ENCODE measurements around the gene AGAP1.
"Not testable (repeated sequence)": the region's sequence is repeated elsewhere in the genome, so short reads cannot be mapped to it uniquely, and the experiment has no call there.

The AGAP1 gene

GRCh38 chr2:236041616-236042015 lies 547.8 kb downstream of the AGAP1 start:
- no peak for DNase-seq (ENCODE audit: low read depth)

- DNase-seq (ENCODE audit: low read depth), result no peak
These were observed 548.2 kb downstream of the AGAP1 start for GRCh38 chr2:236042087-236042486.

GRCh38 chr2:236044191-236044590 lies 550.3 kb downstream of the AGAP1 start:
- no peak for DNase-seq (ENCODE audit: low read depth)

GRCh38 chr2:236045251-236046235 lies 551.7 kb downstream of the AGAP1 start:
- DNase-seq (ENCODE audit: low read depth), result no peak

- DNase-seq (ENCODE audit: low read depth), result no peak
These were observed 552.9 kb downstream of the AGAP1 start for GRCh38 chr2:236046715-236047114.

- no peak for DNase-seq (ENCODE audit: low read depth)
These were observed 553.3 kb downstream of the AGAP1 start for GRCh38 chr2:236047176-236047575.

- DNase-seq (ENCODE audit: low read depth), result no peak
These were observed 554.2 kb downstream of the AGAP1 start for GRCh38 chr2:236047886-236048540.

- DNase-seq (ENCODE audit: low read depth), result no peak
These were observed 556.1 kb downstream of the AGAP1 start for GRCh38 chr2:236049981-236050380.

- DNase-seq (ENCODE audit: low read depth), result no peak
These were observed 557.5 kb downstream of the AGAP1 start for GRCh38 chr2:236051351-236051750.

GRCh38 chr2:236051806-236052205 lies 558.0 kb downstream of the AGAP1 start:
- DNase-seq (ENCODE audit: low read depth), result no peak

GRCh38 chr2:236052206-236052605 lies 558.4 kb downstream of the AGAP1 start:
- DNase-seq (ENCODE audit: low read depth), result no peak

- no peak for DNase-seq (ENCODE audit: low read depth)
These were observed 559.3 kb downstream of the AGAP1 start for GRCh38 chr2:236052926-236053821.

- no peak for DNase-seq (ENCODE audit: low read depth)
These were observed 560.3 kb downstream of the AGAP1 start for GRCh38 chr2:236054125-236054524.

GRCh38 chr2:236054621-236055305 lies 560.9 kb downstream of the AGAP1 start:
- no peak for DNase-seq (ENCODE audit: low read depth)

GRCh38 chr2:236055471-236055870 lies 561.6 kb downstream of the AGAP1 start:
- DNase-seq (ENCODE audit: low read depth), result no peak

- DNase-seq (ENCODE audit: low read depth), result no peak
These were observed 562.3 kb downstream of the AGAP1 start for GRCh38 chr2:236056141-236056540.

- no peak for DNase-seq (ENCODE audit: low read depth)
These were observed 563.5 kb downstream of the AGAP1 start for GRCh38 chr2:236057375-236057774.

GRCh38 chr2:236061497-236061896 lies 567.7 kb downstream of the AGAP1 start:
- no peak for DNase-seq (ENCODE audit: low read depth)

- DNase-seq (ENCODE audit: low read depth), result no peak
These were observed 568.1 kb downstream of the AGAP1 start for GRCh38 chr2:236061899-236062298.

- not testable (repeated sequence) for DNase-seq (ENCODE audit: low read depth)
These were observed 569.0 kb downstream of the AGAP1 start for GRCh38 chr2:236062806-236063205.

- no peak for DNase-seq (ENCODE audit: low read depth)
These were observed 570.2 kb downstream of the AGAP1 start for GRCh38 chr2:236063994-236064393.
